GM18870 (cell line): ENCODE measurements around the gene CXCR5.
A peak's percentile ranks its signal among the peaks of the same experiment; 100 is the strongest.
"Not testable (repeated sequence)": the region's sequence is repeated elsewhere in the genome, so short reads cannot be mapped to it uniquely, and the experiment has no call there.

Experiments
- ATAC-seq: cut with Tn5 transposase; IDR thresholded peaks from one replicate; pipeline ENCODE4 v1.9.1; 2021; ENCODE audit warnings: moderate library complexity; ENCODE audit not compliant: unreplicated experiment

Gene CXCR5

GRCh38 chr11:118883368-118884071 lies at the start of gene CXCR5:
TSS of gene CXCR5 (plus strand) at chr11:118883892. CDS start at chr11:118883942, 50 bp downstream.
- ATAC-seq, result no peak

GRCh38 chr11:118834427-118835028 lies 49.2 kb upstream of the CXCR5 start:
- ATAC-seq, result no peak

GRCh38 chr11:118837868-118838267 lies 45.8 kb upstream of the CXCR5 start:
- no peak for ATAC-seq

- ATAC-seq, result peak; percentile 61
These were observed 44.7 kb upstream of the CXCR5 start for GRCh38 chr11:118838905-118839553.

- ATAC-seq, result peak; percentile 42
These were observed 42.0 kb upstream of the CXCR5 start for GRCh38 chr11:118841469-118842242.

- no peak for ATAC-seq
These were observed 41.3 kb upstream of the CXCR5 start for GRCh38 chr11:118842369-118842768.

GRCh38 chr11:118842843-118843242 lies 40.8 kb upstream of the CXCR5 start:
- not testable (repeated sequence) for ATAC-seq

- ATAC-seq, result no peak
These were observed 40.1 kb upstream of the CXCR5 start for GRCh38 chr11:118843565-118843964.

GRCh38 chr11:118845369-118845768 lies 38.3 kb upstream of the CXCR5 start:
- no peak for ATAC-seq

- ATAC-seq, result no peak
These were observed 37.3 kb upstream of the CXCR5 start for GRCh38 chr11:118846181-118846935.

GRCh38 chr11:118849825-118850224 lies 33.9 kb upstream of the CXCR5 start:
- no peak for ATAC-seq

- ATAC-seq, result no peak
These were observed 31.7 kb upstream of the CXCR5 start for GRCh38 chr11:118851970-118852369.

GRCh38 chr11:118853678-118854077 lies 30.0 kb upstream of the CXCR5 start:
- ATAC-seq, result no peak

GRCh38 chr11:118856314-118856713 lies 27.4 kb upstream of the CXCR5 start:
- no peak for ATAC-seq

GRCh38 chr11:118857385-118857784 lies 26.3 kb upstream of the CXCR5 start:
- no peak for ATAC-seq

- no peak for ATAC-seq
These were observed 23.7 kb upstream of the CXCR5 start for GRCh38 chr11:118859973-118860372.

GRCh38 chr11:118868659-118869058 lies 15.0 kb upstream of the CXCR5 start:
- ATAC-seq, result no peak

GRCh38 chr11:118870396-118871343 lies 13.0 kb upstream of the CXCR5 start:
- ATAC-seq, result peak; percentile 48

- ATAC-seq, result no peak
These were observed 11.3 kb upstream of the CXCR5 start for GRCh38 chr11:118872403-118872821.
